Measurements from ENCODE around the gene ELF1. TPM values are rescaled to one million over a fixed set of nuclear protein-coding genes. Genes with fewer than 3 reads are reported as not detected.

ELF1 gene
- total and polyA plus RNA-seq, 2 donors (not counting 1 experiment from before 2014, with no cell fraction given), result 38.5 to 41.0 TPM

GRCh38 chr13:40961214-40961613 is 57.9 kb downstream of the ELF1 start:
- no peaks in the 10 kb centered on the region for H3K9me3 ChIP-seq (ENCODE audit: control insufficient read depth, insufficient read depth, low read depth, low read length)
- H3K36me3 ChIP-seq (ENCODE audit: control insufficient read depth, insufficient read depth, low read length), result no peaks in the 10 kb centered on the region
- no peak for DNase-seq (ENCODE audit: low read depth in 2 of 2)
- H3K4me3 ChIP-seq (replicated peaks in 1 of 4; ENCODE audit: control extremely low read depth in 1 of 4, insufficient read depth in 1 of 4, low read depth in 3 of 4, low read length in 4 of 4), result no peak overlapping the region
- no peak for TF ChIP-seq EZH2 (IDR thresholded peaks at IDR 0.05; ENCODE audit: low read length, missing control alignments)
- TF ChIP-seq CTCF (conservative IDR thresholded peaks at IDR 0.05 in 1 of 2, IDR thresholded peaks at IDR 0.05 in 1 of 2; ENCODE audit: low read depth in 1 of 2, low read length in 2 of 2), result no peak
- no peak overlapping the region for H2AFZ ChIP-seq (ENCODE audit: low read length)
- H3K4me1 ChIP-seq (ENCODE audit: control insufficient read depth, extremely low read depth, insufficient read depth, low read length), result no peaks in the 10 kb centered on the region
- no peak overlapping the region for H3K9ac ChIP-seq (ENCODE audit: insufficient read depth, low read length)
- H4K20me1 ChIP-seq (ENCODE audit: control insufficient read depth, extremely low read depth, insufficient read depth, low read length), result no peaks in the 10 kb centered on the region
- H3K27ac ChIP-seq (ENCODE audit: insufficient read depth, low read length), result no peak overlapping the region
- no peak overlapping the region for H3K4me2 ChIP-seq (ENCODE audit: extremely low read depth, insufficient read depth, low read length)
- no peaks in the 10 kb centered on the region for H3K79me2 ChIP-seq (ENCODE audit: control insufficient read depth, insufficient read depth, low read length)
- no peaks in the 10 kb centered on the region for H3K27me3 ChIP-seq (ENCODE audit: control insufficient read depth, insufficient read depth, low read length)

- no peak for TF ChIP-seq EZH2 (IDR thresholded peaks at IDR 0.05; ENCODE audit: low read length, missing control alignments)
- TF ChIP-seq CTCF (conservative IDR thresholded peaks at IDR 0.05 in 1 of 2, IDR thresholded peaks at IDR 0.05 in 1 of 2; ENCODE audit: low read depth in 1 of 2, low read length in 2 of 2), result no peak
- H3K4me3 ChIP-seq (replicated peaks in 1 of 4; ENCODE audit: control extremely low read depth in 1 of 4, insufficient read depth in 1 of 4, low read depth in 3 of 4, low read length in 4 of 4), result no peak overlapping the region
- H3K27me3 ChIP-seq (ENCODE audit: control insufficient read depth, insufficient read depth, low read length), result no peaks in the 10 kb centered on the region
- H3K27ac ChIP-seq (ENCODE audit: insufficient read depth, low read length), result no peak overlapping the region
- no peak overlapping the region for H3K9ac ChIP-seq (ENCODE audit: insufficient read depth, low read length)
- no peaks in the 10 kb centered on the region for H3K36me3 ChIP-seq (ENCODE audit: control insufficient read depth, insufficient read depth, low read length)
- H3K9me3 ChIP-seq (ENCODE audit: control insufficient read depth, insufficient read depth, low read depth, low read length), result no peaks in the 10 kb centered on the region
- H2AFZ ChIP-seq (ENCODE audit: low read length), result no peak overlapping the region
- H3K4me2 ChIP-seq (ENCODE audit: extremely low read depth, insufficient read depth, low read length), result no peak overlapping the region
- H3K4me1 ChIP-seq (ENCODE audit: control insufficient read depth, extremely low read depth, insufficient read depth, low read length), result no peaks in the 10 kb centered on the region
- H3K79me2 ChIP-seq (ENCODE audit: control insufficient read depth, insufficient read depth, low read length), result no peaks in the 10 kb centered on the region
- no peaks in the 10 kb centered on the region for H4K20me1 ChIP-seq (ENCODE audit: control insufficient read depth, extremely low read depth, insufficient read depth, low read length)
- DNase-seq (ENCODE audit: low read depth in 2 of 2), result no peak
These were observed 58.4 kb downstream of the ELF1 start for GRCh38 chr13:40960716-40961115.

- no peak for DNase-seq (ENCODE audit: low read depth in 2 of 2)
- Histone ChIP-seq H3K36me3 (ENCODE audit: control insufficient read depth, insufficient read depth, low read length) (no peaks in the 10 kb centered on the region), H3K4me1 (ENCODE audit: control insufficient read depth, extremely low read depth, insufficient read depth, low read length) (no peaks in the 10 kb centered on the region), H3K4me2 (ENCODE audit: extremely low read depth, insufficient read depth, low read length) (no peak overlapping the region), H3K9ac (ENCODE audit: insufficient read depth, low read length) (no peak overlapping the region), H3K4me3 (replicated peaks in 1 of 4; ENCODE audit: control extremely low read depth in 1 of 4, insufficient read depth in 1 of 4, low read depth in 3 of 4, low read length in 4 of 4) (no peak overlapping the region), H3K27me3 (ENCODE audit: control insufficient read depth, insufficient read depth, low read length) (no peaks in the 10 kb centered on the region), H3K27ac (ENCODE audit: insufficient read depth, low read length) (no peak overlapping the region), H2AFZ (ENCODE audit: low read length) (no peak overlapping the region), H3K79me2 (ENCODE audit: control insufficient read depth, insufficient read depth, low read length) (no peaks in the 10 kb centered on the region), H4K20me1 (ENCODE audit: control insufficient read depth, extremely low read depth, insufficient read depth, low read length) (no peaks in the 10 kb centered on the region), H3K9me3 (ENCODE audit: control insufficient read depth, insufficient read depth, low read depth, low read length) (no peaks in the 10 kb centered on the region)
- TF ChIP-seq CTCF (conservative IDR thresholded peaks at IDR 0.05 in 1 of 2, IDR thresholded peaks at IDR 0.05 in 1 of 2; ENCODE audit: low read depth in 1 of 2, low read length in 2 of 2) (no peak), EZH2 (IDR thresholded peaks at IDR 0.05; ENCODE audit: low read length, missing control alignments) (no peak)
These were observed 60.5 kb downstream of the ELF1 start for GRCh38 chr13:40958655-40959054.

All from fibroblast of lung (primary cell).